ENCODE results near the gene SYNE2.

GRCh38 chr14:64088647-64088964, 235.8 kb downstream of the SYNE2 start:
- TF ChIP-seq CTCF (IDR thresholded peaks at IDR 0.05) (no peak), POLR2A (IDR thresholded peaks at IDR 0.05) (no peak)
